Measurements from ENCODE around the gene TAS1R2.

The TAS1R2 gene

GRCh38 chr1:18796950-18797349, 62.5 kb downstream of the TAS1R2 start:
- no peak for DNase-seq

GRCh38 chr1:18795002-18795689, 64.3 kb downstream of the TAS1R2 start:
- no peak for DNase-seq

GRCh38 chr1:18794561-18794960, 64.9 kb downstream of the TAS1R2 start:
- DNase-seq, result no peak

- no peak for DNase-seq
Measured at GRCh38 chr1:18794051-18794450, 65.4 kb downstream of the TAS1R2 start.

GRCh38 chr1:18793164-18793563, 66.3 kb downstream of the TAS1R2 start:
- DNase-seq, result no peak

- DNase-seq, result no peak
Measured at GRCh38 chr1:18792747-18793146, 66.7 kb downstream of the TAS1R2 start.

All from activated CD4-positive, alpha-beta T cell treated with anti-CD3 and anti-CD28 coated beads, Interleukin-2, Interleukin-6, amounts not matched to agents 100 ng/mL and 50 ng/mL, durations not matched to agents 16 hours and 8 hours (primary cell).